Activated T-cell treated with anti-CD3 and anti-CD28 coated beads, Interleukin-2, amount 50 U/mL, for 48 hours (primary cell): ENCODE data around the gene RIPOR2.
"Not testable (repeated sequence)": the region's sequence is repeated elsewhere in the genome, so short reads cannot be mapped to it uniquely, and the experiment has no call there.

ENCODE experiments used
- DNase-seq, 2 experiments: peaks; one replicate each; pipeline ENCODE4 v3.0.0-alpha.2; 2020

The RIPOR2 gene

GRCh38 chr6:24757611-24758010 lies 178.1 kb downstream of the RIPOR2 start:
- DNase-seq: no peak

GRCh38 chr6:24755279-24755678 lies 180.5 kb downstream of the RIPOR2 start:
- no peak for DNase-seq

GRCh38 chr6:24754378-24754777 lies 181.4 kb downstream of the RIPOR2 start:
- DNase-seq: not testable (repeated sequence)
